ENCODE measurements around the gene PTPRG. TPM values are rescaled to one million over a fixed set of nuclear protein-coding genes. Genes with fewer than 3 reads are reported as not detected.

The PTPRG gene
- total and polyA plus RNA-seq, 11 donors: 8.0 to 48.5 (median 35.4) TPM

DNA sequence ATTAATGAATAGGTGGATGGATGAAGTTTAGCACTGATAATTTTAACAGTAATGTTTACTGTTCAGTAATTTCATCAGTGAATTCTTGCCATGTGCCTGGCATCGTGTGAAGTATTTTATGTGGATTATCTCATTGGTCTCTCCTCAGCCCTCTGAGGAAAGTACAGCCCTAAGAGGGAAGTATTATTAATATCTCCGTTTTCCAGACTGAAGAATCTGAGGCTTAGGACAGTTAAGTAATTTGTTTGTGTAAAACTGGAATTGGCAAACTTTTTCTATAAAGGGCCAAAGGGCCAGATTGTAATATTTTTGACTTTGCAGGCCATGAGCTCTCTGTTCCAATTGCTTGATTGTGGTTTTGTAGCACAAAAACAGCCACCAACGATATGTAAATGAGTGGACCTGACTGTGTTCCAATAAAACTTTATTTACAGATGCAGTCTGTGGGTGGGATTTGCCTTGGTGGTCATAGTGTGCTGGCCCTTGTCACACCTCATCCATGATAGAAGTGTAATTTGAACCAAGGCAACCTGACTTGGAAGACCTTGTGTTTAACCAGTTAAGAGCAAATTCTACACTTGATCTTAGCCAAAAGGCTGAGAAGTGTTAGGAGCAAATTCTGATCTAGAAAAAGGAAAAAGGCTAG lies 556.7 kb downstream of the PTPRG start:
- WGBS, 4 donors: 45 to 72% (median 51%) methylated on average over 3 of the region's 3 CpGs
- H3K36me3 ChIP-seq: no peaks in the 10 kb centered on the region
- TF ChIP-seq CTCF (IDR thresholded peaks at IDR 0.05) (no peak), POLR2A (IDR thresholded peaks at IDR 0.05) (no peak)
- H3K9me3 ChIP-seq: peaks cover 0 to 8% (median under 1%) of the 10 kb centered on the region in 12 donors
- H3K27ac ChIP-seq: peak overlapping the region in 1 of 12 donors; percentile 24
- H3K4me1 ChIP-seq: peaks cover 0 to 24% (median 3%) of the 10 kb centered on the region in 12 donors
- ATAC-seq: peak in 3 of 4 donors; percentile 52 to 60 (median 57)
- intact Hi-C loops (cut with DNase I): no loop called here
- no peaks in the 10 kb centered on the region for H3K27me3 ChIP-seq
- no peak for DNase-seq
- no peak overlapping the region for H3K4me3 ChIP-seq

- no peak for DNase-seq
- H3K36me3 ChIP-seq: no peaks in the 10 kb centered on the region
These were observed 557.8 kb downstream of the PTPRG start for GRCh38 chr3:62119139-62119538.

GRCh38 chr3:62122819-62123218 lies 561.4 kb downstream of the PTPRG start:
- Histone ChIP-seq H3K27ac (peak overlapping the region in 5 of 12 donors; percentile 3 to 44 (median 29)), H3K36me3 (no peaks in the 10 kb centered on the region), H3K4me1 (peaks cover 0 to 30% (median 3%) of the 10 kb centered on the region in 12 donors), H3K4me3 (no peak overlapping the region), H3K27me3 (no peaks in the 10 kb centered on the region), H3K9me3 (peaks cover 0 to 21% (median 3%) of the 10 kb centered on the region in 12 donors)
- ATAC-seq (peak; percentile 61 to 89 (median 77)), DNase-seq (no peak)
- WGBS, 4 donors: 36 to 58% (median 45%) methylated on average over 4 of the region's 4 CpGs
- intact Hi-C loops (cut with DNase I): loop anchor here in 3 of 10 donors (10.0 kb wide), 2 partner anchors 258 to 558 kb away; partner anchors contain the start of gene PTPRG (in 1 of the 3)
- TF ChIP-seq CTCF (IDR thresholded peaks at IDR 0.05) (no peak), POLR2A (IDR thresholded peaks at IDR 0.05) (no peak)

More at GRCh38 chr3:62119139-62119538, 557.8 kb downstream of the PTPRG start:
- TF ChIP-seq CTCF (IDR thresholded peaks at IDR 0.05) (no peak), POLR2A (IDR thresholded peaks at IDR 0.05) (no peak)
- Histone ChIP-seq H3K9me3 (peaks cover 0 to 15% (median 3%) of the 10 kb centered on the region in 12 donors), H3K4me1 (peaks cover 0 to 29% (median 3%) of the 10 kb centered on the region in 12 donors), H3K27me3 (no peaks in the 10 kb centered on the region), H3K4me3 (no peak overlapping the region), H3K27ac (no peak overlapping the region)
- 88 to 94% (median 91%) methylated on average over 4 of the region's 4 CpGs for WGBS, 4 donors
- intact Hi-C loops (cut with DNase I): no loop called here
- peak in 1 of 4 donors; percentile 18 for ATAC-seq

DNA sequence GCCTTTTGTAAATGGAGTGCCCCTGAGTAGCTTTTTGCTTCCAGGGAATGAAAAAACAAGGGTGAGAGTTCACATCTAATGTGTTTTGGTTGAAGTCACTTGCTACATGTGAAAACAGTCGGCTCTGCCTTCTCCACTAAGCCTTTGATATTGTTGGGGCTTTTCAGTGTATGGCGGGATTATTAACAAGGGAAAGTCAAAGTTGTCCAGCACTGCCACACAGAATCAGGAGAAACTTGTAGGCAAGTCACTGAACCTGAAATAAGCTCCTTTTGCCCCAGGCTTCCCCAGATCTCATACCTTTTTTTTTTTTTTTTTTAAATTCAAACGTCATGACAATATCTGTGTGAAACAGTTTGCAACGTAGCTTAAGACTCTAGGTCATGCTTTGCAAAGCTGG lies 564.0 kb downstream of the PTPRG start:
- Histone ChIP-seq H3K27me3 (no peaks in the 10 kb centered on the region), H3K4me3 (no peak overlapping the region), H3K9me3 (peaks cover 0 to 21% (median 3%) of the 10 kb centered on the region in 12 donors), H3K4me1 (peaks cover 0 to 30% (median 1%) of the 10 kb centered on the region in 12 donors), H3K36me3 (no peaks in the 10 kb centered on the region), H3K27ac (no peak overlapping the region)
- TF ChIP-seq POLR2A (IDR thresholded peaks at IDR 0.05) (no peak), CTCF (IDR thresholded peaks at IDR 0.05) (no peak)
- ATAC-seq: no peak
- intact Hi-C loops (cut with DNase I): loop anchor here in 3 of 10 donors (10.0 kb wide), 2 partner anchors 261 to 561 kb away; partner anchors contain the start of gene PTPRG (in 1 of the 3)
- DNase-seq: no peak
- WGBS, 4 donors: 94 to 96% (median 95%) methylated on average over 4 of the region's 4 CpGs
